DND-41 (cell line): ENCODE data around the gene TRIM10.

Source experiments
- ATAC-seq: fragments of 200-7000 bp; cut with Tn5 transposase; 3 replicates; pipeline ENCODE4 v1.9.1; 2021; ENCODE audit warnings: low read depth; ENCODE audit not compliant: insufficient read depth
- DNase-seq: peaks from one replicate; pipeline ENCODE4 v3.0.0-alpha.2; 2020
- H2AFZ ChIP-seq: 2 replicates; pipeline ENCODE4 v1.6.0; 2012; ENCODE audit warnings: low read depth, low read length
- H3K27ac ChIP-seq: 2 replicates; pipeline ENCODE4 v1.5.1; 2012; ENCODE audit warnings: low read length, inconsistent platforms
- H3K27me3 ChIP-seq: fragments of 200-600 bp; sonication (generic); 2 replicates; pipeline ENCODE4 v1.6.0; 2012; ENCODE audit warnings: low read length, mild to moderate bottlenecking, inconsistent platforms; ENCODE audit not compliant: insufficient read depth, poor library complexity
- H3K36me3 ChIP-seq: 2 replicates; pipeline ENCODE4 v1.5.1; 2012; ENCODE audit warnings: low read length, inconsistent platforms; ENCODE audit not compliant: insufficient read depth
- H3K4me1 ChIP-seq: 2 replicates; pipeline ENCODE4 v1.5.1; 2012; ENCODE audit warnings: mild to moderate bottlenecking, low read length; ENCODE audit not compliant: insufficient read depth
- H3K4me2 ChIP-seq: 2 replicates; pipeline ENCODE4 v1.6.0; 2012; ENCODE audit warnings: mild to moderate bottlenecking, moderate library complexity, low read length, inconsistent platforms; ENCODE audit not compliant: insufficient read depth
- H3K4me3 ChIP-seq, 2 experiments: fragments of 200-600 bp in 1 of 2; shearing (Covaris generic) in 1 of 2; 2 replicates each; pipeline ENCODE4 v1.5.1; 2012 to 2016; ENCODE audit warnings: inconsistent platforms in 2 of 2, low read length in 2 of 2, mild to moderate bottlenecking in 2 of 2, low read depth in 1 of 2, moderate library complexity in 1 of 2
- H3K79me2 ChIP-seq: 2 replicates; pipeline ENCODE4 v1.6.0; 2012; ENCODE audit warnings: low read length, inconsistent platforms; ENCODE audit not compliant: insufficient read depth
- H3K9ac ChIP-seq: 2 replicates; pipeline ENCODE4 v1.6.0; 2012; ENCODE audit warnings: low read depth, mild to moderate bottlenecking, inconsistent platforms, low read length, moderate library complexity
- H3K9me3 ChIP-seq: 2 replicates; pipeline ENCODE4 v1.5.1; 2012; ENCODE audit warnings: low read length, moderate library complexity, mild to moderate bottlenecking, inconsistent platforms; ENCODE audit not compliant: insufficient read depth, severe bottlenecking
- H4K20me1 ChIP-seq: 2 replicates; pipeline ENCODE4 v1.6.0; 2012; ENCODE audit warnings: low read length; ENCODE audit not compliant: insufficient read depth
- CTCF ChIP-seq: IDR thresholded peaks from 2 replicates; pipeline ENCODE4 v1.5.1; 2012; ENCODE audit warnings: borderline replicate concordance, low read length, moderate library complexity, mild to moderate bottlenecking; ENCODE audit not compliant: poor library complexity, severe bottlenecking; ENCODE audit errors: extremely low read depth
- EZH2 ChIP-seq: IDR thresholded peaks from 3 replicates; pipeline ENCODE4 v1.6.1; 2012; ENCODE audit warnings: borderline replicate concordance, low read depth, mild to moderate bottlenecking, moderate library complexity, low read length, inconsistent platforms; ENCODE audit not compliant: severe bottlenecking

The TRIM10 gene

DNA sequence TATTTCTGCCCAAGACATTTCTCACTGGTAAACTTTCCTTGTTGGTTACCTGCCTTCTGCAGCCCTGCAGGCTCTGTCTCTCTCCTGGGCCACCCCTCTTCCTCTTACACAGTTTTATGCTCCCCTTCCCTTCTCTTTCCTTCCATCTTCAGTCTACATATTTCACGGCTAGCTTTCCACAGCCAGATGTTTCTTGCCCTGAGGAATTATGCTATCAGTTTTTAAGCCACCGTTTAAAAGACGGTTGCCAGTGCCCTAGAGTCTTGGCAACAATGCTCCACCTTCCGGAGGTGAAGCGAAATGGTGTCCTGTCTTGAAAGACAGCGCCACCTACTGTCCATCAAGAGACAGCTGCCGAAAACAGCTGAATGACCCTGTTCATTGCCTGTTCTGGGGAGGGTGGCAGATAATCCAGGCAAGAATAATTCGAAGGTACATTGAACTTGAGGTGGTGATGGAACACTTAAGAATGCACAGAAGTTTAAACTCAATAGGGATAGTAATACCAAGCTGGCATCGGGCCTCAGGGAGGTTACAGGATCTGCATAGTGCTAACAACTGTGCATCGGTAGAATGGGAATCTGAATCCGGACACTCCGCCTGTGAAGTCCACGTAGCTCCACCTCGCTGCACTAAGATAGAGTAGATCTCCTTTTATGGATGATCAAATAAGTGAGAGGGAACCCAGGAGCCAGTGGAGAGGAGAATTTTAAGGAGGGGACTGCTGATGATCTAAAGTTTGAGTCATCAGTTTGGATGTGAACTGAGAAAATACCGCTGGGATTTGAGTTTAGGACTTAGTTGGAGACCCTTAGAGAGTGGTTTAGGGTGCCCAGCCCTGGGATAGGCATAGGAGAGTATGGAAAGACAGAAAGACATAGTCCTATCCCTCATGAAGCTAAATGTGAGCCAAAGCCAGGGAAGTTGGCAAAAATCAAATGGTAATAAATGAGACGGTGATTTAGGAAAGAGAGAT is 29.8 kb downstream of the TRIM10 start:
- no peaks in the 10 kb centered on the region for H3K36me3 ChIP-seq
- H3K9ac ChIP-seq: no peak overlapping the region
- peaks cover 5% of the 10 kb centered on the region for H3K4me1 ChIP-seq
- H3K27ac ChIP-seq: no peak overlapping the region
- H3K79me2 ChIP-seq: no peaks in the 10 kb centered on the region
- ATAC-seq (peak; percentile 97), DNase-seq (peak; percentile 72)
- peaks cover 21% of the 10 kb centered on the region for H3K27me3 ChIP-seq
- H2AFZ ChIP-seq: peak overlapping the region; percentile 63
- peak overlapping the region; percentile 44 for H3K4me2 ChIP-seq
- no peaks in the 10 kb centered on the region for H4K20me1 ChIP-seq
- H3K9me3 ChIP-seq: no peaks in the 10 kb centered on the region
- no peak overlapping the region for H3K4me3 ChIP-seq
- TF ChIP-seq CTCF: peak; percentile 99
- TF ChIP-seq EZH2: no peak

DNA sequence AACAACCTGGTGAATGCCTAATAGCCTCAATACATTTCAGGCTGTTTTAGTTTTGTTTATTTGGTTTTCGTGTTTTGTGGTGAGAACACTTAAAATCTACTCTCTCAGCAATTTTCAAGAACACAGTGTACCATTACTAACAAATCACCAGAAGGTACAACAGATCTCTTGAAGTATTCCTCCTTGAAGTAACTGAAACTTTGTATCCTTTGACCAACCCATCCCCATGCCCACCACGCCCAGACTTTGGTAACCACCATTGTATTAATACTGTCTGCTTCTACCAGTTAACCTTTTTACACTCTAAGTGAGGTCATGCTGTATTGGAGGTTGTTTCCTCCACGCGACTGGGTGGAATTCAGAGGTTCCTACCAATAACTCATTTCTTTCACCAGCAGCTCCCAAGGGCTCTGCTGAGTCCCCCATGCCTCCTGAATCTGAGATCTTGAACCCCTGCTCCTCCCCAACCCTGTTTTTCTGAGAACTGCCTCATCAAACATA is 30.8 kb downstream of the TRIM10 start:
- H4K20me1 ChIP-seq: no peaks in the 10 kb centered on the region
- TF ChIP-seq CTCF: no peak
- no peak for TF ChIP-seq EZH2
- H3K27ac ChIP-seq: no peak overlapping the region
- peak overlapping the region; percentile 63; the same call in 1 of the 2 replicates for H2AFZ ChIP-seq
- no peak overlapping the region for H3K4me3 ChIP-seq
- H3K4me1 ChIP-seq: peaks cover 5% of the 10 kb centered on the region
- DNase-seq (no peak), ATAC-seq (no peak)
- no peaks in the 10 kb centered on the region for H3K9me3 ChIP-seq
- no peaks in the 10 kb centered on the region for H3K79me2 ChIP-seq
- peaks cover 20% of the 10 kb centered on the region for H3K27me3 ChIP-seq
- H3K36me3 ChIP-seq: no peaks in the 10 kb centered on the region
- peak overlapping the region; percentile 44; the same call in 1 of the 2 replicates for H3K4me2 ChIP-seq
- no peak overlapping the region for H3K9ac ChIP-seq

GRCh38 chr6:30129265-30130178 is 31.5 kb downstream of the TRIM10 start:
- Histone ChIP-seq H3K79me2 (no peaks in the 10 kb centered on the region), H3K27me3 (peaks cover 20% of the 10 kb centered on the region), H2AFZ (no peak overlapping the region), H3K4me1 (peaks cover 5% of the 10 kb centered on the region), H3K9me3 (no peaks in the 10 kb centered on the region), H3K36me3 (no peaks in the 10 kb centered on the region), H3K27ac (no peak overlapping the region), H3K4me3 (no peak overlapping the region), H3K9ac (no peak overlapping the region), H4K20me1 (no peaks in the 10 kb centered on the region), H3K4me2 (no peak overlapping the region)
- ATAC-seq (no peak), DNase-seq (no peak)
- no peak for TF ChIP-seq CTCF
